GM12878 (cell line): ENCODE data around the gene MRTFB. TPM values are rescaled to one million over a fixed set of nuclear protein-coding genes. Genes with fewer than 3 reads are reported as not detected.

Experiments
- ATAC-seq: fragments of 200-7000 bp; cut with Tn5 transposase; 3 replicates; pipeline ENCODE4 v1.9.1; 2020; ENCODE audit warnings: mild to moderate bottlenecking, moderate library complexity
- BruUV-seq: library from RNA; stranded (reverse); fragments of 400-500 nt; replicated peaks from 2 replicates; lab custom pipeline; 2021; lab: Mats Ljungman, UMichigan
- CTCF ChIA-PET: fragments of 300-600 bp; sonication (Branson Sonifier 250); formaldehyde crosslinking; extraction: SDS; loops from one replicate; lab custom pipeline; 2021; ENCODE audit warnings: inconsistent platforms; lab: Yijun Ruan, JAX
- POLR2A ChIA-PET: fragments of 350-600 bp; formaldehyde crosslinking; extraction: SDS; loops from one replicate; lab custom pipeline; 2021; ENCODE audit warnings: inconsistent platforms; lab: Charles Lee
- RAD21 ChIA-PET: fragments of 300-600 bp; sonication (Branson Sonifier 250); formaldehyde crosslinking; loops from one replicate; lab custom pipeline; 2023; ENCODE audit warnings: antibody characterized with exemption; ENCODE audit not compliant: unreplicated experiment; lab: Charles Lee
- SMC1A ChIA-PET: fragments of 300-600 bp; sonication (Branson Sonifier 250); formaldehyde crosslinking; loops from one replicate; lab custom pipeline; 2023; ENCODE audit not compliant: unreplicated experiment, uncharacterized antibody; lab: Charles Lee
- DNase-seq: peaks from one replicate; pipeline ENCODE4 v3.0.0-alpha.2; 2011; ENCODE audit warnings: low read depth, low spot score
- FAIRE-seq: peaks from 3 replicates; lab custom pipeline; 2011; peaks lifted over from hg19 to GRCh38; lab: Jason Lieb, UNC
- H2AFZ ChIP-seq: 2 replicates; pipeline ENCODE4 v1.6.0; 2011; ENCODE audit warnings: low read depth, low read length, control low read depth; ENCODE audit not compliant: control insufficient read depth
- H3K27ac ChIP-seq: 2 replicates; pipeline ENCODE4 v1.5.1; 2011; ENCODE audit warnings: control low read depth; ENCODE audit not compliant: control insufficient read depth, insufficient read depth
- H3K27me3 ChIP-seq, 2 experiments: replicated peaks in 1 of 2; 2 replicates each; pipeline versions ENCODE4 v1.6.0 to v1.6.1; 2011; ENCODE audit warnings: low read length in 1 of 2; ENCODE audit not compliant: control insufficient read depth in 2 of 2, insufficient read depth in 2 of 2
- H3K36me3 ChIP-seq, 2 experiments: 2 replicates each; pipeline ENCODE4 v1.5.1; 2011; ENCODE audit warnings: low read length in 1 of 2; ENCODE audit not compliant: control insufficient read depth in 2 of 2, insufficient read depth in 2 of 2
- H3K4me1 ChIP-seq: 2 replicates; pipeline ENCODE4 v1.6.1; 2011; ENCODE audit warnings: mild to moderate bottlenecking, low read length, moderate library complexity, mixed read lengths; ENCODE audit not compliant: control insufficient read depth, insufficient read depth
- H3K4me2 ChIP-seq: 2 replicates; pipeline ENCODE4 v1.6.0; 2011; ENCODE audit warnings: control low read depth; ENCODE audit not compliant: control insufficient read depth, insufficient read depth
- H3K4me3 ChIP-seq: fragments of 200-600 bp; sonication (generic); 2 replicates; pipeline ENCODE4 v1.5.1; 2016
- H3K79me2 ChIP-seq: 2 replicates; pipeline ENCODE4 v1.6.0; 2011; ENCODE audit warnings: low read length; ENCODE audit not compliant: control insufficient read depth, insufficient read depth
- H3K9ac ChIP-seq: 2 replicates; pipeline ENCODE4 v1.8.0; 2011; ENCODE audit warnings: low read length, control low read depth, mixed read lengths; ENCODE audit not compliant: control insufficient read depth, insufficient read depth
- H3K9me3 ChIP-seq: replicated peaks from 3 replicates; pipeline ENCODE4 v1.5.1; 2011; ENCODE audit warnings: mild to moderate bottlenecking, low read length; ENCODE audit not compliant: control insufficient read depth, insufficient read depth
- H4K20me1 ChIP-seq: 2 replicates; pipeline ENCODE4 v1.6.0; 2011; ENCODE audit not compliant: control insufficient read depth, insufficient read depth
- BCLAF1 ChIP-seq: fragments of 450-650 bp; IDR thresholded peaks from 2 replicates; pipeline ENCODE4 v1.6.1; 2017; ENCODE audit warnings: antibody characterized with exemption, mild to moderate bottlenecking, moderate library complexity
- HSF1 ChIP-seq: fragments of 150-350 bp; IDR thresholded peaks from 2 replicates; pipeline ENCODE4 v1.6.1; 2014; ENCODE audit warnings: mild to moderate bottlenecking, low read depth, low read length
- RELB ChIP-seq: fragments of 450-650 bp; IDR thresholded peaks from 2 replicates; pipeline ENCODE4 v1.6.1; 2017; ENCODE audit warnings: low read depth, mild to moderate bottlenecking, moderate library complexity
- REST ChIP-seq: IDR thresholded peaks from 2 replicates; pipeline ENCODE4 v1.6.1; 2012; ENCODE audit warnings: mild to moderate bottlenecking, low read depth, low read length
- SRF ChIP-seq, 2 experiments: IDR thresholded peaks; 2 replicates each; pipeline ENCODE4 v1.6.1; 2011; ENCODE audit warnings: low read depth in 2 of 2, low read length in 2 of 2, mild to moderate bottlenecking in 1 of 2, moderate library complexity in 1 of 2
- USF2 ChIP-seq: IDR thresholded peaks from 2 replicates; pipeline ENCODE4 v1.6.1; 2011; ENCODE audit warnings: low read depth, low read length, improper control_type of control experiment, borderline replicate concordance
- ZNF274 ChIP-seq: IDR thresholded peaks from one replicate; pipeline ENCODE4 v1.8.0; 2011; ENCODE audit not compliant: insufficient read length, insufficient read depth
- WGBS: methylation state at CpG from one replicate; pipeline ENCODE4 v1.1.6; 2016; ENCODE audit warnings: low lambda C conversion rate; ENCODE audit not compliant: insufficient replicate concordance, insufficient coverage; ENCODE audit errors: missing lambda C conversion rate; 5-methylcytosine and 5-hydroxymethylcytosine counted together
- in situ Hi-C: fragments of 300-500 bp; cut with MboI; formaldehyde crosslinking; loops from 9 replicates; pipeline ENCODE4 v1.14.3; 2018; ENCODE audit warnings: mixed read lengths
- intact Hi-C: fragments of 100-400 bp; cut with micrococcal nuclease; formaldehyde crosslinking; loops from one replicate; pipeline ENCODE4 v1.14.2; 2022; ENCODE audit not compliant: unreplicated experiment
- polyA plus RNA-seq, 11 experiments: library from polyadenylated mRNA; depleted of rRNA in 4 of 11; unstranded in 6 of 11; stranded (reverse) in 5 of 11; fragments of >200 nt; fragmentation: Nextera tagmentation in 4 of 11; fragmentation: Illumina TruSeq in 1 of 11; extraction: Ambion mirVana in 4 of 11; extraction: Trizol in 1 of 11; gene quantifications; 1 replicate in 1 of 11; 2 replicates in 10 of 11; pipeline versions ENCODE4 v1.2.1 to v1.2.3, GENCODE V29; 2011 to 2016; ENCODE audit warnings: inconsistent platforms in 2 of 11, missing spikeins in 2 of 11, low read depth in 1 of 11
- total RNA-seq, 4 experiments: library from RNA; depleted of rRNA in 3 of 4; stranded (reverse); fragments of >200 nt in 3 of 4; fragmentation: Illumina TruSeq in 1 of 4; extraction: Trizol in 1 of 4; gene quantifications; 2 replicates each; pipeline versions ENCODE4 v1.2.1 to v1.2.3, GENCODE V29; 2013 to 2021

The MRTFB gene
- total and polyA plus RNA-seq, 10 of the 15 experiments (the other 5 are each of a cell fraction or from before 2014, with no cell fraction given), result 2.1 to 14.3 (median 8.0) TPM

- Histone ChIP-seq H3K4me1 (peaks cover 1% of the 10 kb centered on the region), H3K27ac (no peak overlapping the region), H3K4me3 (no peak overlapping the region), H3K27me3 (no peaks in the 10 kb centered on the region), H3K79me2 (no peaks in the 10 kb centered on the region), H3K9ac (no peak overlapping the region), H3K36me3 (no peaks in the 10 kb centered on the region), H3K9me3 (no peaks in the 10 kb centered on the region), H4K20me1 (no peaks in the 10 kb centered on the region), H3K4me2 (no peak overlapping the region), H2AFZ (no peak overlapping the region)
- 73% methylated on average over 7 of the region's 7 CpGs for WGBS
- ChIA-PET SMC1A (interaction anchor here (0.7 to 2.3 kb wide), 9 partner anchors 8 to 315 kb away, joined by 3 to 12 read pairs (median 3); no protein-coding TSS in a partner anchor), RAD21 (interaction anchor here (1.6 kb wide), 1 partner anchor 9 kb away, joined by 6 read pairs; no protein-coding TSS in a partner anchor), POLR2A (no interaction called here), CTCF (interaction anchor here (1.4 kb wide), 1 partner anchor 189 kb away, joined by 3 read pairs; the partner anchor contains the start of gene ERCC4)
- intact Hi-C loops, result no loop called here
- no TSS peak for BruUV-seq
- DNase-seq (no peak), FAIRE-seq (no peak), ATAC-seq (no peak)
- in situ Hi-C loops, result no loop called here
- TF ChIP-seq HSF1 (no peak), USF2 (no peak), RELB (no peak), BCLAF1 (no peak), SRF (IDR thresholded peaks at IDR 0.05; ENCODE audit: low read depth in 2 of 2, low read length in 2 of 2) (no peak), REST (no peak), ZNF274 (no peak)
Measured at GRCh38 chr16:14109077-14109775, 38.1 kb downstream of the MRTFB start.
